C4-2B (cell line): ENCODE results near the gene UNC5CL.

Experiments
- ZFX ChIP-seq: fragments of 450-650 bp; IDR thresholded peaks from 2 replicates; pipeline ENCODE4 v1.6.1; 2017
- TF ChIP-seq, protein P1 (sequence below): fragments of 450-650 bp; conservative IDR thresholded peaks from 2 replicates; pipeline ENCODE4 v1.5.1; 2017; ENCODE audit warnings: mild to moderate bottlenecking

DNA sequence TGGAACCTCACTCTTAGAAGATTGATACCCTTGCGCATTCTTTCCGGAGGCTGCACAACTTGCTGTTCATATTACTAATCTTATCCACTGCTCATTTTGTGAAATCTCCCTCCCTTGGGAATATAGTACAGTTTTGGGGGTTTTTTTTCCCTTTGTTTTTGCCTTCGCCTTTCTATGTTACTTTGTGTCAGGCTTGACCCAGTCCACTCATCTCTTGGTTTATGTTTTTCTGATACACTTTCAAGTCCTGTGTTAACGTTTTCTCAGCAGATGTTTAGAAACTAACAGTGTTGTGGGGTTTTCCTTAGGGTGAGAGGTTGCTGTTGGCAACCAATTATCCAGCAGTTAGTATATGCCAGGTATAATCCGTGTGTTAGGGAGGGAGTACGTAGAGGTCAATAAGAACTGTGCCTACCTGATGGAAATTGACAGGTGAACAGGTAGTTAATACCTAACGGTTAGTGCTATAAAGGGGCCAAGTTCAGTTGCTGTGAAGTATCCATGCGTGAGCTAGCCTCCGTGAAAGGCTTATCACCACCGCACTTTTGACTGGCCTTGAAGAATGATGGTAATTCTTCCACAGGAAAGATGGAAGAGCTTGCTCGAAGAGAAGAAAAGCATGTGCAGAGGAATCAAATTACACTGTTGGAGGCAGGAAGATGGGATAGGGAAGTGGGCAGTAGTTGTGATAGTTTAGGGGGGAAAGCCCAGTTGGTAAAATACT, 35.1 kb upstream of the UNC5CL start:
- TF ChIP-seq, protein P1, sequence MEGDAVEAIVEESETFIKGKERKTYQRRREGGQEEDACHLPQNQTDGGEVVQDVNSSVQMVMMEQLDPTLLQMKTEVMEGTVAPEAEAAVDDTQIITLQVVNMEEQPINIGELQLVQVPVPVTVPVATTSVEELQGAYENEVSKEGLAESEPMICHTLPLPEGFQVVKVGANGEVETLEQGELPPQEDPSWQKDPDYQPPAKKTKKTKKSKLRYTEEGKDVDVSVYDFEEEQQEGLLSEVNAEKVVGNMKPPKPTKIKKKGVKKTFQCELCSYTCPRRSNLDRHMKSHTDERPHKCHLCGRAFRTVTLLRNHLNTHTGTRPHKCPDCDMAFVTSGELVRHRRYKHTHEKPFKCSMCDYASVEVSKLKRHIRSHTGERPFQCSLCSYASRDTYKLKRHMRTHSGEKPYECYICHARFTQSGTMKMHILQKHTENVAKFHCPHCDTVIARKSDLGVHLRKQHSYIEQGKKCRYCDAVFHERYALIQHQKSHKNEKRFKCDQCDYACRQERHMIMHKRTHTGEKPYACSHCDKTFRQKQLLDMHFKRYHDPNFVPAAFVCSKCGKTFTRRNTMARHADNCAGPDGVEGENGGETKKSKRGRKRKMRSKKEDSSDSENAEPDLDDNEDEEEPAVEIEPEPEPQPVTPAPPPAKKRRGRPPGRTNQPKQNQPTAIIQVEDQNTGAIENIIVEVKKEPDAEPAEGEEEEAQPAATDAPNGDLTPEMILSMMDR: no peak
- no peak for TF ChIP-seq ZFX
